GM12878 (cell line): Measurements from ENCODE around the gene PCDHGA1. TPM values are rescaled to one million over a fixed set of nuclear protein-coding genes. Genes with fewer than 3 reads are reported as not detected.

Source experiments
- ATAC-seq: fragments of 200-7000 bp; cut with Tn5 transposase; 3 replicates; pipeline ENCODE4 v1.9.1; 2020; ENCODE audit warnings: mild to moderate bottlenecking, moderate library complexity
- BruUV-seq: library from RNA; stranded (reverse); fragments of 400-500 nt; replicated peaks from 2 replicates; lab custom pipeline; 2021; lab: Mats Ljungman, UMichigan
- CTCF ChIA-PET: fragments of 300-600 bp; sonication (Branson Sonifier 250); formaldehyde crosslinking; extraction: SDS; loops from one replicate; lab custom pipeline; 2021; ENCODE audit warnings: inconsistent platforms; lab: Yijun Ruan, JAX
- POLR2A ChIA-PET: fragments of 350-600 bp; formaldehyde crosslinking; extraction: SDS; loops from one replicate; lab custom pipeline; 2021; ENCODE audit warnings: inconsistent platforms; lab: Charles Lee
- RAD21 ChIA-PET: fragments of 300-600 bp; sonication (Branson Sonifier 250); formaldehyde crosslinking; loops from one replicate; lab custom pipeline; 2023; ENCODE audit warnings: antibody characterized with exemption; ENCODE audit not compliant: unreplicated experiment; lab: Charles Lee
- SMC1A ChIA-PET: fragments of 300-600 bp; sonication (Branson Sonifier 250); formaldehyde crosslinking; loops from one replicate; lab custom pipeline; 2023; ENCODE audit not compliant: unreplicated experiment, uncharacterized antibody; lab: Charles Lee
- DNase-seq: peaks from one replicate; pipeline ENCODE4 v3.0.0-alpha.2; 2011; ENCODE audit warnings: low read depth, low spot score
- FAIRE-seq: peaks from 3 replicates; lab custom pipeline; 2011; peaks lifted over from hg19 to GRCh38; lab: Jason Lieb, UNC
- H2AFZ ChIP-seq: 2 replicates; pipeline ENCODE4 v1.6.0; 2011; ENCODE audit warnings: low read depth, low read length, control low read depth; ENCODE audit not compliant: control insufficient read depth
- H3K27ac ChIP-seq: 2 replicates; pipeline ENCODE4 v1.5.1; 2011; ENCODE audit warnings: control low read depth; ENCODE audit not compliant: control insufficient read depth, insufficient read depth
- H3K27me3 ChIP-seq, 2 experiments: replicated peaks in 1 of 2; 2 replicates each; pipeline versions ENCODE4 v1.6.0 to v1.6.1; 2011; ENCODE audit warnings: low read length in 1 of 2; ENCODE audit not compliant: control insufficient read depth in 2 of 2, insufficient read depth in 2 of 2
- H3K36me3 ChIP-seq, 2 experiments: 2 replicates each; pipeline ENCODE4 v1.5.1; 2011; ENCODE audit warnings: low read length in 1 of 2; ENCODE audit not compliant: control insufficient read depth in 2 of 2, insufficient read depth in 2 of 2
- H3K4me1 ChIP-seq: 2 replicates; pipeline ENCODE4 v1.6.1; 2011; ENCODE audit warnings: mild to moderate bottlenecking, low read length, moderate library complexity, mixed read lengths; ENCODE audit not compliant: control insufficient read depth, insufficient read depth
- H3K4me2 ChIP-seq: 2 replicates; pipeline ENCODE4 v1.6.0; 2011; ENCODE audit warnings: control low read depth; ENCODE audit not compliant: control insufficient read depth, insufficient read depth
- H3K4me3 ChIP-seq: fragments of 200-600 bp; sonication (generic); 2 replicates; pipeline ENCODE4 v1.5.1; 2016
- H3K79me2 ChIP-seq: 2 replicates; pipeline ENCODE4 v1.6.0; 2011; ENCODE audit warnings: low read length; ENCODE audit not compliant: control insufficient read depth, insufficient read depth
- H3K9ac ChIP-seq: 2 replicates; pipeline ENCODE4 v1.8.0; 2011; ENCODE audit warnings: low read length, control low read depth, mixed read lengths; ENCODE audit not compliant: control insufficient read depth, insufficient read depth
- H3K9me3 ChIP-seq: replicated peaks from 3 replicates; pipeline ENCODE4 v1.5.1; 2011; ENCODE audit warnings: mild to moderate bottlenecking, low read length; ENCODE audit not compliant: control insufficient read depth, insufficient read depth
- H4K20me1 ChIP-seq: 2 replicates; pipeline ENCODE4 v1.6.0; 2011; ENCODE audit not compliant: control insufficient read depth, insufficient read depth
- ATF3 ChIP-seq: IDR thresholded peaks from 2 replicates; pipeline ENCODE4 v1.6.1; 2011; ENCODE audit warnings: low read depth, mild to moderate bottlenecking, low read length, moderate library complexity, borderline replicate concordance; ENCODE audit errors: extremely low read depth
- BACH1 ChIP-seq: fragments of 450-650 bp; IDR thresholded peaks from 2 replicates; pipeline ENCODE4 v1.6.1; 2017; ENCODE audit warnings: mild to moderate bottlenecking, borderline replicate concordance
- CBFB ChIP-seq: IDR thresholded peaks from 2 replicates; pipeline ENCODE4 v1.6.1; 2016; ENCODE audit warnings: antibody characterized with exemption, low read depth
- CBX3 ChIP-seq: fragments of 200-600 bp; sonication (generic); IDR thresholded peaks from 2 replicates; pipeline ENCODE4 v1.6.1; 2016; ENCODE audit warnings: low read depth, borderline replicate concordance
- CREB1 ChIP-seq: IDR thresholded peaks from 2 replicates; pipeline ENCODE4 v1.6.1; 2012; ENCODE audit warnings: low read depth, mild to moderate bottlenecking, inconsistent platforms
- CREM ChIP-seq: IDR thresholded peaks from 2 replicates; pipeline ENCODE4 v1.6.1; 2014; ENCODE audit warnings: antibody characterized with exemption, low read depth
- EED ChIP-seq: sonication (generic); IDR thresholded peaks from 2 replicates; pipeline ENCODE4 v1.6.1; 2016; ENCODE audit warnings: antibody characterized with exemption, low read depth
- ELK1 ChIP-seq: IDR thresholded peaks from 2 replicates; pipeline ENCODE4 v1.6.1; 2012; ENCODE audit warnings: low read depth, low read length, improper control_type of control experiment
- IKZF1 ChIP-seq: fragments of 450-650 bp; conservative IDR thresholded peaks from 2 replicates; pipeline ENCODE4 v1.6.1; 2017; ENCODE audit warnings: antibody characterized with exemption, mild to moderate bottlenecking
- IRF3 ChIP-seq: fragments of 450-650 bp; IDR thresholded peaks from 2 replicates; pipeline ENCODE4 v1.6.1; 2014; ENCODE audit warnings: mild to moderate bottlenecking
- IRF4 ChIP-seq: IDR thresholded peaks from 2 replicates; pipeline ENCODE4 v1.6.1; 2011; ENCODE audit warnings: low read depth, low read length
- MTA2 ChIP-seq: fragments of 450-650 bp; IDR thresholded peaks from 2 replicates; pipeline ENCODE4 v1.6.1; 2016; ENCODE audit warnings: low read depth, mild to moderate bottlenecking, moderate library complexity
- MTA3 ChIP-seq: IDR thresholded peaks from 2 replicates; pipeline ENCODE4 v1.6.1; 2012; ENCODE audit warnings: low read length, inconsistent platforms, borderline replicate concordance
- NFIC ChIP-seq: IDR thresholded peaks from 2 replicates; pipeline ENCODE4 v1.6.1; 2012; ENCODE audit warnings: low read depth, mild to moderate bottlenecking, inconsistent platforms, low read length, moderate library complexity
- NR2F1 ChIP-seq: fragments of 450-650 bp; conservative IDR thresholded peaks from 2 replicates; pipeline ENCODE4 v1.6.1; 2017; ENCODE audit warnings: mild to moderate bottlenecking
- PAX5 ChIP-seq: IDR thresholded peaks from 2 replicates; pipeline ENCODE4 v1.6.1; 2011; ENCODE audit warnings: low read depth, low read length, borderline replicate concordance
- PAX8 ChIP-seq: fragments of 450-650 bp; IDR thresholded peaks from 2 replicates; pipeline ENCODE4 v1.6.1; 2017; ENCODE audit warnings: mild to moderate bottlenecking, moderate library complexity
- POLR2AphosphoS5 ChIP-seq: IDR thresholded peaks from 2 replicates; pipeline ENCODE4 v1.6.1; 2011; ENCODE audit warnings: mild to moderate bottlenecking, low read length, inconsistent platforms
- RUNX3 ChIP-seq: IDR thresholded peaks from 2 replicates; pipeline ENCODE4 v1.6.1; 2012; ENCODE audit warnings: low read length, inconsistent platforms
- TBL1XR1 ChIP-seq: IDR thresholded peaks from 2 replicates; pipeline ENCODE4 v1.6.1; 2012; ENCODE audit warnings: low read depth, low read length, improper control_type of control experiment
- TCF12 ChIP-seq: IDR thresholded peaks from 2 replicates; pipeline ENCODE4 v1.6.1; 2011; ENCODE audit warnings: low read depth, mild to moderate bottlenecking, low read length
- TCF3 ChIP-seq: IDR thresholded peaks from 2 replicates; pipeline ENCODE4 v1.6.1; 2012; ENCODE audit warnings: low read depth, mild to moderate bottlenecking, low read length, borderline replicate concordance; ENCODE audit not compliant: insufficient read depth
- WGBS: methylation state at CpG from one replicate; pipeline ENCODE4 v1.1.6; 2016; ENCODE audit warnings: low lambda C conversion rate; ENCODE audit not compliant: insufficient replicate concordance, insufficient coverage; ENCODE audit errors: missing lambda C conversion rate; 5-methylcytosine and 5-hydroxymethylcytosine counted together
- in situ Hi-C: fragments of 300-500 bp; cut with MboI; formaldehyde crosslinking; loops from 9 replicates; pipeline ENCODE4 v1.14.3; 2018; ENCODE audit warnings: mixed read lengths
- intact Hi-C: fragments of 100-400 bp; cut with micrococcal nuclease; formaldehyde crosslinking; loops from one replicate; pipeline ENCODE4 v1.14.2; 2022; ENCODE audit not compliant: unreplicated experiment
- polyA plus RNA-seq, 11 experiments: library from polyadenylated mRNA; depleted of rRNA in 4 of 11; unstranded in 6 of 11; stranded (reverse) in 5 of 11; fragments of >200 nt; fragmentation: Nextera tagmentation in 4 of 11; fragmentation: Illumina TruSeq in 1 of 11; extraction: Ambion mirVana in 4 of 11; extraction: Trizol in 1 of 11; gene quantifications; 1 replicate in 1 of 11; 2 replicates in 10 of 11; pipeline versions ENCODE4 v1.2.1 to v1.2.3, GENCODE V29; 2011 to 2016; ENCODE audit warnings: inconsistent platforms in 2 of 11, missing spikeins in 2 of 11, low read depth in 1 of 11
- total RNA-seq, 4 experiments: library from RNA; depleted of rRNA in 3 of 4; stranded (reverse); fragments of >200 nt in 3 of 4; fragmentation: Illumina TruSeq in 1 of 4; extraction: Trizol in 1 of 4; gene quantifications; 2 replicates each; pipeline versions ENCODE4 v1.2.1 to v1.2.3, GENCODE V29; 2013 to 2021

PCDHGA1 gene
- total and polyA plus RNA-seq, 10 of the 15 experiments (the other 5 are each of a cell fraction or from before 2014, with no cell fraction given): 0.02 to 0.51 (median 0.19) TPM; not detected in 3

- no peak for TF ChIP-seq CBX3
Measured at GRCh38 chr5:141529002-141529401, 198.7 kb downstream of the PCDHGA1 start (continued).

GRCh38 chr5:141529873-141530272, 199.6 kb downstream of the PCDHGA1 start:
- in situ Hi-C loops: loop anchor here (5.0 kb wide), 1 partner anchor 53 kb away; the partner anchor contains the start of gene PCDHGC3
- Histone ChIP-seq H3K79me2 (no peaks in the 10 kb centered on the region), H2AFZ (no peak overlapping the region), H3K36me3 (peaks cover 9 to 37% of the 10 kb centered on the region in 2 experiments), H3K9me3 (no peaks in the 10 kb centered on the region), H3K27me3 (no peaks in the 10 kb centered on the region), H3K9ac (no peak overlapping the region), H3K4me3 (no peak overlapping the region), H3K27ac (peak overlapping the region; percentile 23), H3K4me1 (peaks cover 34% of the 10 kb centered on the region), H4K20me1 (no peaks in the 10 kb centered on the region), H3K4me2 (peak overlapping the region; percentile 69)
- CTCF ChIA-PET: interaction anchor here (0.6 to 11.2 kb wide), 9 partner anchors 16 to 117 kb away, joined by 3 to 194 read pairs (median 14); partner anchors contain the start of genes PCDHGA10, PCDHGA11, PCDHGA12 and PCDHGB7
- no peak for DNase-seq
- POLR2A ChIA-PET: no interaction called here
- SMC1A ChIA-PET: interaction anchor here (0.7 to 13.7 kb wide), 8 partner anchors 8 to 160 kb away, joined by 3 to 176 read pairs (median 8); partner anchors contain the start of genes PCDHGA10, PCDHGB3 and PCDHGC3
- RAD21 ChIA-PET: interaction anchor here (0.7 to 6.1 kb wide), 4 partner anchors 19 to 106 kb away, joined by 3 to 54 read pairs (median 13); partner anchors contain the start of genes PCDHGA12 and PCDHGC3
- intact Hi-C loops: loop anchor here (1.0 kb wide), 1 partner anchor 16 kb away; no protein-coding TSS in a partner anchor
- peak; percentile 62 for ATAC-seq
- FAIRE-seq: peak; percentile 35
- TSS peak; percentile 51 for BruUV-seq
- 1% methylated on average over 7 of the region's 7 CpGs for WGBS
- TF ChIP-seq CREM (peak; percentile 52; the same call in 1 of the 2 replicates), POLR2AphosphoS5 (no peak), NR2F1 (peak; percentile 87), PAX8 (no peak), MTA2 (0 out of 2 replicates have a peak, but pooled peaks have one; percentile 18), MTA3 (no peak), ATF3 (no peak), ELK1 (no peak), CBFB (0 out of 2 replicates have a peak, but pooled peaks have one; percentile 19), IKZF1 (peak; percentile 51; the same call in 1 of the 2 replicates), IRF4 (no peak), TBL1XR1 (no peak), NFIC (peak; percentile 43; the same call in 1 of the 2 replicates), PAX5 (peak; percentile 96), TCF3 (peak; percentile 87; the same call in 1 of the 2 replicates), RUNX3 (peak; percentile 79), CREB1 (0 out of 2 replicates have a peak, but pooled peaks have one; percentile 42), EED (peak; percentile 83), BACH1 (no peak), IRF3 (no peak), TCF12 (peak; percentile 93)
